Ishikawa (cell line): ENCODE measurements around the gene GNA14.

Experiments
- CREB1 ChIP-seq: IDR thresholded peaks from 2 replicates; pipeline ENCODE4 v1.6.1; 2012; ENCODE audit warnings: low read depth
- EP300 ChIP-seq: IDR thresholded peaks from 2 replicates; pipeline ENCODE4 v1.6.1; 2012; ENCODE audit warnings: borderline replicate concordance
- TCF12 ChIP-seq: IDR thresholded peaks from 2 replicates; pipeline ENCODE4 v1.6.1; 2012; ENCODE audit warnings: low read depth
- TF ChIP-seq, protein P1 (sequence below): IDR thresholded peaks from 2 replicates; pipeline ENCODE4 v1.6.1; 2012

- TF ChIP-seq TCF12 (no peak), EP300 (no peak), CREB1 (no peak)
- TF ChIP-seq, protein P1, sequence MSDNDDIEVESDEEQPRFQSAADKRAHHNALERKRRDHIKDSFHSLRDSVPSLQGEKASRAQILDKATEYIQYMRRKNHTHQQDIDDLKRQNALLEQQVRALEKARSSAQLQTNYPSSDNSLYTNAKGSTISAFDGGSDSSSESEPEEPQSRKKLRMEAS, result no peak
Observed at GRCh38 chr9:77432053-77432452, 216.1 kb downstream of the GNA14 start.
